Ascending aorta (tissue), 2 donors: ENCODE results near the gene HOXD3. TPM values are rescaled to one million over a fixed set of nuclear protein-coding genes. Genes with fewer than 3 reads are reported as not detected.

Source experiments
- DNase-seq, 2 donors: peaks; one replicate each; pipeline ENCODE4 v3.0.0-alpha.2; 2019; ENCODE audit warnings: low spot score in 2 of 2
- H3K27ac ChIP-seq, 2 donors: fragments of 200-600 bp; sonication (generic); one replicate each; pipeline ENCODE4 v1.5.1; 2016 to 2017; ENCODE audit warnings: mild to moderate bottlenecking in 1 of 2
- H3K27me3 ChIP-seq: fragments of 200-600 bp; sonication (generic); one replicate; pipeline ENCODE4 v1.5.1; 2017
- H3K36me3 ChIP-seq, 2 donors: fragments of 200-600 bp; sonication (generic); one replicate each; pipeline ENCODE4 v1.5.1; 2016
- H3K4me1 ChIP-seq, 2 donors: fragments of 200-600 bp; sonication (generic); one replicate each; pipeline ENCODE4 v1.5.1; 2016 to 2017; ENCODE audit warnings: mild to moderate bottlenecking in 1 of 2
- H3K4me3 ChIP-seq, 2 donors: fragments of 200-600 bp; sonication (generic); one replicate each; pipeline ENCODE4 v1.5.1; 2016 to 2017; ENCODE audit warnings: mild to moderate bottlenecking in 1 of 2
- H3K9me3 ChIP-seq, 2 donors: fragments of 200-600 bp; sonication (generic); one replicate each; pipeline ENCODE4 v1.5.1; 2016
- intact Hi-C: fragments of 100-400 bp; cut with DNase I; formaldehyde crosslinking; loops from one replicate; pipeline ENCODE4 v1.15.1; 2023
- total RNA-seq: library from RNA; depleted of rRNA; stranded (reverse); fragments of >200 nt; gene quantifications from one replicate; pipeline ENCODE4 v1.1.0, GENCODE V29; 2016
- TF ChIP-seq, protein P1 (sequence below), 3 experiments: fragments of 200-600 bp in 2 of 3; fragments of 450-650 bp in 1 of 3; sonication (generic) in 2 of 3; IDR thresholded peaks; one replicate each; pipeline ENCODE4 v1.5.1; 2016 to 2019; ENCODE audit warnings: antibody characterized with exemption in 3 of 3, mild to moderate bottlenecking in 1 of 3, moderate library complexity in 1 of 3

HOXD3 gene
- total RNA-seq, result 8.6 TPM

GRCh38 chr2:176156807-176157498 is at the start of gene HOXD3:
Gene HOXD3, plus strand, starts transcription at chr2:176157307. Its CDS starts 11,808 bp downstream, at chr2:176169115.
- no peak within 1 kb of the TSS for H3K27ac ChIP-seq
- intact Hi-C loops, result no loop called here
- H3K4me3 ChIP-seq, result no peak within 1 kb of the TSS
- DNase-seq, result peak in 1 of 2 donors; percentile 44
- H3K9me3 ChIP-seq, result no peaks in the 10 kb centered on the region
- H3K36me3 ChIP-seq, result peaks cover 6 to 18% of the 10 kb centered on the region in 2 donors
- TF ChIP-seq, protein P1, sequence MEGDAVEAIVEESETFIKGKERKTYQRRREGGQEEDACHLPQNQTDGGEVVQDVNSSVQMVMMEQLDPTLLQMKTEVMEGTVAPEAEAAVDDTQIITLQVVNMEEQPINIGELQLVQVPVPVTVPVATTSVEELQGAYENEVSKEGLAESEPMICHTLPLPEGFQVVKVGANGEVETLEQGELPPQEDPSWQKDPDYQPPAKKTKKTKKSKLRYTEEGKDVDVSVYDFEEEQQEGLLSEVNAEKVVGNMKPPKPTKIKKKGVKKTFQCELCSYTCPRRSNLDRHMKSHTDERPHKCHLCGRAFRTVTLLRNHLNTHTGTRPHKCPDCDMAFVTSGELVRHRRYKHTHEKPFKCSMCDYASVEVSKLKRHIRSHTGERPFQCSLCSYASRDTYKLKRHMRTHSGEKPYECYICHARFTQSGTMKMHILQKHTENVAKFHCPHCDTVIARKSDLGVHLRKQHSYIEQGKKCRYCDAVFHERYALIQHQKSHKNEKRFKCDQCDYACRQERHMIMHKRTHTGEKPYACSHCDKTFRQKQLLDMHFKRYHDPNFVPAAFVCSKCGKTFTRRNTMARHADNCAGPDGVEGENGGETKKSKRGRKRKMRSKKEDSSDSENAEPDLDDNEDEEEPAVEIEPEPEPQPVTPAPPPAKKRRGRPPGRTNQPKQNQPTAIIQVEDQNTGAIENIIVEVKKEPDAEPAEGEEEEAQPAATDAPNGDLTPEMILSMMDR (IDR thresholded peaks at IDR 0.05), result no peak
- H3K27me3 ChIP-seq, result peaks cover 19% of the 10 kb centered on the region
- peaks cover 0 to 8% of the 10 kb centered on the region in 2 donors for H3K4me1 ChIP-seq

DNA sequence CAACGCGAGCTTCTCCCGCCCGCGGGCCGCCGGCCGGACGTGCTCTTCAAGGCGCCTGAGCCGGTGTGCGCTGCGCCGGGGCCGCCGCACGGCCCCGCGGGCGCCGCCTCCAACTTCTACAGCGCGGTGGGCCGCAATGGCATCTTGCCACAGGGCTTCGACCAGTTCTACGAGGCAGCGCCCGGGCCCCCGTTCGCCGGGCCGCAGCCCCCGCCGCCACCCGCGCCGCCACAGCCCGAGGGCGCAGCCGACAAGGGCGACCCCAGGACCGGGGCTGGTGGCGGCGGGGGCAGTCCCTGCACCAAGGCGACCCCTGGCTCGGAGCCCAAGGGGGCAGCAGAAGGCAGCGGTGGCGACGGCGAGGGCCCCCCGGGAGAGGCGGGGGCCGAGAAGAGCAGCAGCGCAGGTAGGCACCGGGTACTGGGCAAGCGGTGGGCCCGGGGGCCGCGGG is 49.4 kb upstream of the HOXD3 start:
- Histone ChIP-seq H3K36me3 (no peaks in the 10 kb centered on the region), H3K27ac (no peak overlapping the region), H3K4me3 (peak overlapping the region; percentile 3 to 34), H3K27me3 (peaks cover 66% of the 10 kb centered on the region), H3K4me1 (peaks cover 0 to 20% of the 10 kb centered on the region in 2 donors), H3K9me3 (no peaks in the 10 kb centered on the region)
- TF ChIP-seq, protein P1 (IDR thresholded peaks at IDR 0.05), result no peak
- intact Hi-C loops, result loop anchor here (10.0 kb wide), 1 partner anchor 923 kb away; the partner anchor contains the start of gene ATP5MC3
- DNase-seq, result no peak

GRCh38 chr2:176109192-176109901 is 47.8 kb upstream of the HOXD3 start:
- Histone ChIP-seq H3K27ac (no peak overlapping the region), H3K27me3 (peaks cover 67% of the 10 kb centered on the region), H3K4me1 (peaks cover 0 to 16% of the 10 kb centered on the region in 2 donors), H3K36me3 (no peaks in the 10 kb centered on the region), H3K9me3 (no peaks in the 10 kb centered on the region), H3K4me3 (no peak overlapping the region)
- DNase-seq, result no peak
- TF ChIP-seq, protein P1 (IDR thresholded peaks at IDR 0.05), result no peak
- intact Hi-C loops, result loop anchor here (10.0 kb wide), 1 partner anchor 925 kb away; the partner anchor contains the start of gene ATP5MC3

DNA sequence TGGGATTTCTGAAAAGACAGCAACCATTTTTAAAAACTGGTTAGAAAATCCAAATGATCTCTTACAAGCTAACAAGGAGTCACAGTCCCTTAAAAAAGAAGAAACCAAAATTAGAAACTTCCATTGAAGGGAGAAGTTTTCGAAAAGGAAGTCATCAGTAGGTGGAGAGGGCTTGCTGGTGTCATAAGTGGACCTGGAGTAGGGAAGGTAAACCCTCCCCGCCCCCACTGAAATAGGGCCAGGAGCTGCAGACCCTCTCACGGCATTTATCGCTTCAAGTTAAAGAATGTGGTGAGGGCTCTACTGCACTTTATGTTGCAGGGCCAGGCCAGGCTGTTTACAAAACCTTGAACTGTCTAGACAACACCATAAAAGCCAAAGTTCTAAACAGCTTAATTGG is 47.2 kb upstream of the HOXD3 start:
- intact Hi-C loops, result loop anchor here (10.0 kb wide), 1 partner anchor 925 kb away; the partner anchor contains the start of gene ATP5MC3
- H3K27me3 ChIP-seq, result peaks cover 61% of the 10 kb centered on the region
- no peak overlapping the region for H3K27ac ChIP-seq
- H3K9me3 ChIP-seq, result no peaks in the 10 kb centered on the region
- DNase-seq, result no peak
- H3K36me3 ChIP-seq, result no peaks in the 10 kb centered on the region
- TF ChIP-seq, protein P1 (IDR thresholded peaks at IDR 0.05), result no peak
- no peak overlapping the region for H3K4me3 ChIP-seq
- H3K4me1 ChIP-seq, result peaks cover 0 to 10% of the 10 kb centered on the region in 2 donors

GRCh38 chr2:176110415-176111308 is 46.4 kb upstream of the HOXD3 start:
- H3K9me3 ChIP-seq, result no peaks in the 10 kb centered on the region
- TF ChIP-seq, protein P1 (IDR thresholded peaks at IDR 0.05), result no peak
- H3K27ac ChIP-seq, result no peak overlapping the region
- intact Hi-C loops, result no loop called here
- no peaks in the 10 kb centered on the region for H3K36me3 ChIP-seq
- no peak for DNase-seq
- H3K27me3 ChIP-seq, result peaks cover 57% of the 10 kb centered on the region
- no peak overlapping the region for H3K4me3 ChIP-seq
- peaks cover 0 to 10% of the 10 kb centered on the region in 2 donors for H3K4me1 ChIP-seq
